HG02870 (cell line): ENCODE data around the gene BAG3.

Source experiments
- ATAC-seq: cut with Tn5 transposase; IDR thresholded peaks from one replicate; pipeline ENCODE4 v1.9.1; 2021; ENCODE audit warnings: mild to moderate bottlenecking, moderate library complexity; ENCODE audit not compliant: unreplicated experiment

Gene BAG3

GRCh38 chr10:119725828-119726675, 74.9 kb downstream of the BAG3 start, which contains the start of gene INPP5F:
Gene INPP5F (plus strand): TSS chr10:119726050. CDS start chr10:119726263, 213 bp downstream.
- ATAC-seq = peak; percentile 84

DNA sequence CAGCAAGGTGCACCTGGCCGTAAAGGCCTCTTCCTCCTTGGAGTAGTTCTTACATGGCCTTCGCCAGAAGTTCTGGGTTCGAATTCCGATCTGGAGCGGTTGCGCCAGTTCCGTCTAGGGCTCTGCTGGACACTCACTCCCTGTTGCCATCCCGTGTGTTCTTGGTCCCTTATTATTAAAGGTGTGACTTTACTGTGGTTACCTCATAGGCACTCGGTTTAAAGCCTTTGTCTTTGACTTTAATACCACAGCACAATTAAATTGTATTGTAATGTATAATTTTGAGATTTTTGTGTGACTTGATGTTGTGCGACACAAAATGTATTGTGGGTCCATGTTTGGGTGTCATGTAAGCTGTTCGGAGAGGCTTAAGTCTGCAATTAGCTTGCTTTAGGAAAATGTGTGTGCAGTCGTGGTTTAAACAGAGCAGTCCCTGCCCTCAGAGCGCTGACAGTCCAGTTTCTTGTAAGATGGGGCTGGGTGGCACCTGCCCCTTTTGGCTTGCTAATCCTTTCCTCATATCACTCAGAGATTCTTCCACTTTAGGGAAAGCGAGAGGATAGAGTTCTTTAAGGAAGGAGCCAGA, 75.6 kb downstream of the BAG3 start:
- no peak for ATAC-seq
